Measurements from ENCODE around the gene LVRN.

DNA sequence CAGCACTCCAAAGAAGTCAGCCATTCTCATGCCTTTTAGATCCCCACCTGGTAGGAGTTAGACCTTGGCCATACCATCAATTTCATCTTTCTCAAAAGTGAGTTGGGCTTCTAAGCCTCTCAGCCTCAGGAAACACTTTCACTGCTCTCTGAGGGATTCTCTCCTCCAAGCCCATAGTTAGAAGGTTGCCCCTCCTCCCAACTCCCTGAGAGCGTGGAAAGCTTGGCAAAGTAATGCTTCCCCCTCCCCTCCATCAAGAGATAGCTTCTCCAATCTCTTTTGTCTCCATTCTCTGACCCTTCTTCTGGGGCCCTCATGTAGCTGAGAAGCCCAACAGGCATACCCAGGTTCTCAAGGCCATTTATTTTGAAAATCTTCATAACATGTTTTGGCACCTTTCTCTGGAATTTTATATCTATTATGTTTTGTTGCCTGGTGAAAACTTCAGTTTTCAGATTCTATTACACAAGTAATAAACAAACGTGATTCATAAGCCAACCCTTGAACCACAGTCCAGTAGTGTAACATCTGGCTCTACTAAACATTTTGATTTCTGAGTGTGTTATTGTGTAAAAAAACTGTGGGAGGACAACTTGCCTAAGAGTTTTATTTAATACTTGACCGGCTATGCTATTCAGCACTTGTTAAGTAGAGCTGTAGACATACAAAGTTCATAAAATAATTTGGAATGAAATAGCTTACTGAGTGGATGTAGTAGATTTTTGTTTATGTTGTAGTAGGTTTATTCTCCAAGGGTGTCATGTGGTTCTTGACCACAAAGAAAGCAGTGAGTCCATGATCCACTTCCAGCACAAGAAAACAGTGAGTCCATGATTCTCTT, 17.1 kb downstream of the LVRN start:
- TF ChIP-seq, protein P1, sequence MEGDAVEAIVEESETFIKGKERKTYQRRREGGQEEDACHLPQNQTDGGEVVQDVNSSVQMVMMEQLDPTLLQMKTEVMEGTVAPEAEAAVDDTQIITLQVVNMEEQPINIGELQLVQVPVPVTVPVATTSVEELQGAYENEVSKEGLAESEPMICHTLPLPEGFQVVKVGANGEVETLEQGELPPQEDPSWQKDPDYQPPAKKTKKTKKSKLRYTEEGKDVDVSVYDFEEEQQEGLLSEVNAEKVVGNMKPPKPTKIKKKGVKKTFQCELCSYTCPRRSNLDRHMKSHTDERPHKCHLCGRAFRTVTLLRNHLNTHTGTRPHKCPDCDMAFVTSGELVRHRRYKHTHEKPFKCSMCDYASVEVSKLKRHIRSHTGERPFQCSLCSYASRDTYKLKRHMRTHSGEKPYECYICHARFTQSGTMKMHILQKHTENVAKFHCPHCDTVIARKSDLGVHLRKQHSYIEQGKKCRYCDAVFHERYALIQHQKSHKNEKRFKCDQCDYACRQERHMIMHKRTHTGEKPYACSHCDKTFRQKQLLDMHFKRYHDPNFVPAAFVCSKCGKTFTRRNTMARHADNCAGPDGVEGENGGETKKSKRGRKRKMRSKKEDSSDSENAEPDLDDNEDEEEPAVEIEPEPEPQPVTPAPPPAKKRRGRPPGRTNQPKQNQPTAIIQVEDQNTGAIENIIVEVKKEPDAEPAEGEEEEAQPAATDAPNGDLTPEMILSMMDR (IDR thresholded peaks at IDR 0.05): no peak
- TF ChIP-seq POLR2A (IDR thresholded peaks at IDR 0.05) (no peak), EP300 (IDR thresholded peaks at IDR 0.05) (no peak)
